ENCODE data around the gene PCBP2.

- no peak for TF ChIP-seq CTCF (IDR thresholded peaks at IDR 0.05)
- TF ChIP-seq POLR2A (IDR thresholded peaks at IDR 0.05), result no peak
- TF ChIP-seq POLR2AphosphoS5 (IDR thresholded peaks at IDR 0.05), result no peak
Measured at GRCh38 chr12:53530061-53530460, 78.2 kb downstream of the PCBP2 start.

All from prostate gland (tissue), 2 donors.